Nephron (organoid): ENCODE data around the gene L3MBTL1.

Experiments
- H3K27ac Mint-ChIP-seq, 3 experiments: 2 replicates each; pipeline ENCODE4 v1.8.0; 2020; ENCODE audit warnings: mixed read lengths in 3 of 3, mild to moderate bottlenecking in 2 of 3, moderate library complexity in 1 of 3
- H3K27me3 Mint-ChIP-seq: 2 replicates; pipeline ENCODE4 v1.8.0; 2021; ENCODE audit warnings: low read depth, mild to moderate bottlenecking, moderate library complexity, mixed read lengths
- H3K36me3 Mint-ChIP-seq: 2 replicates; pipeline ENCODE4 v1.8.0; 2020; ENCODE audit warnings: low read depth, mixed read lengths
- H3K4me1 Mint-ChIP-seq: 2 replicates; pipeline ENCODE4 v1.8.0; 2020; ENCODE audit warnings: mixed read lengths
- H3K4me3 Mint-ChIP-seq, 3 experiments: 2 replicates each; pipeline ENCODE4 v1.8.0; 2020; ENCODE audit warnings: mild to moderate bottlenecking in 3 of 3, mixed read lengths in 3 of 3, moderate library complexity in 2 of 3
- H3K9me3 Mint-ChIP-seq: 2 replicates; pipeline ENCODE4 v1.8.0; 2020; ENCODE audit warnings: mixed read lengths
- TF ChIP-seq, protein P1 (sequence below), 3 experiments: fragments of 200-600 bp; sonication (generic); IDR thresholded peaks; one replicate each; pipeline ENCODE4 v1.5.0; 2021; ENCODE audit warnings: antibody characterized with exemption in 3 of 3; ENCODE audit not compliant: unreplicated experiment in 3 of 3

The L3MBTL1 gene

GRCh38 chr20:43559147-43559987 is 51.9 kb downstream of the L3MBTL1 start:
- Mint-ChIP-seq H3K4me3 (peak overlapping the region in 2 of 3 experiments; percentile 48 to 52), H3K27me3 (peaks cover 5% of the 10 kb centered on the region), H3K4me1 (peaks cover 15% of the 10 kb centered on the region), H3K27ac (peak overlapping the region; percentile 96 to 99 (median 98)), H3K9me3 (no peaks in the 10 kb centered on the region), H3K36me3 (no peaks in the 10 kb centered on the region)
- TF ChIP-seq, protein P1, sequence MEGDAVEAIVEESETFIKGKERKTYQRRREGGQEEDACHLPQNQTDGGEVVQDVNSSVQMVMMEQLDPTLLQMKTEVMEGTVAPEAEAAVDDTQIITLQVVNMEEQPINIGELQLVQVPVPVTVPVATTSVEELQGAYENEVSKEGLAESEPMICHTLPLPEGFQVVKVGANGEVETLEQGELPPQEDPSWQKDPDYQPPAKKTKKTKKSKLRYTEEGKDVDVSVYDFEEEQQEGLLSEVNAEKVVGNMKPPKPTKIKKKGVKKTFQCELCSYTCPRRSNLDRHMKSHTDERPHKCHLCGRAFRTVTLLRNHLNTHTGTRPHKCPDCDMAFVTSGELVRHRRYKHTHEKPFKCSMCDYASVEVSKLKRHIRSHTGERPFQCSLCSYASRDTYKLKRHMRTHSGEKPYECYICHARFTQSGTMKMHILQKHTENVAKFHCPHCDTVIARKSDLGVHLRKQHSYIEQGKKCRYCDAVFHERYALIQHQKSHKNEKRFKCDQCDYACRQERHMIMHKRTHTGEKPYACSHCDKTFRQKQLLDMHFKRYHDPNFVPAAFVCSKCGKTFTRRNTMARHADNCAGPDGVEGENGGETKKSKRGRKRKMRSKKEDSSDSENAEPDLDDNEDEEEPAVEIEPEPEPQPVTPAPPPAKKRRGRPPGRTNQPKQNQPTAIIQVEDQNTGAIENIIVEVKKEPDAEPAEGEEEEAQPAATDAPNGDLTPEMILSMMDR (IDR thresholded peaks at IDR 0.05; ENCODE audit: unreplicated experiment in 3 of 3): no peak

DNA sequence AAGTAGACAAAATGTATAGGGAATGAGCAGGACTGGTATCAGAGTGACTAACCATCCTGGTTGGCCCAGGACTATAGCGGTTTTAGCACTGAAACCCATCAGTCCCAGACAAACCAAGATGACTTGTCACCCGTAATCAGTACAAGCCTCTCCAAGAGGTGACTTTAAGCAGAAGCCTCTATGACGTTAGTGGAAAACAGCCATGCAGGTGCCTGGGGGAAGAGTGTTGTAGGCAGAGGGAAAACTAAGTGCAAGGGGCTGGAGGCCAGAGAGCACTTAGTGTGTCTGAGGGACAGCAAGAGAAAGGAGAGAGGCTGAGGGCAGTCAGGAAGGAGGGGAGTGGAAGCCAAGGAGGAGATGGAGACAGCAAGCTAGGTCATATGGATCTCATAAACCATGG is 53.5 kb downstream of the L3MBTL1 start:
- TF ChIP-seq, protein P1 (IDR thresholded peaks at IDR 0.05; ENCODE audit: unreplicated experiment in 3 of 3): no peak
- Mint-ChIP-seq H3K27ac (peak overlapping the region in 2 of 3 experiments; percentile 17 to 43), H3K27me3 (peaks cover 5% of the 10 kb centered on the region), H3K36me3 (no peaks in the 10 kb centered on the region), H3K4me1 (peaks cover 15% of the 10 kb centered on the region), H3K9me3 (no peaks in the 10 kb centered on the region), H3K4me3 (peak overlapping the region in 1 of 3 experiments; percentile 37)

- no peak overlapping the region for H3K4me3 Mint-ChIP-seq
- peaks cover 4% of the 10 kb centered on the region for H3K4me1 Mint-ChIP-seq
- TF ChIP-seq, protein P1 (IDR thresholded peaks at IDR 0.05; ENCODE audit: unreplicated experiment in 3 of 3): no peak
- no peaks in the 10 kb centered on the region for H3K36me3 Mint-ChIP-seq
- no peak overlapping the region for H3K27ac Mint-ChIP-seq
- H3K9me3 Mint-ChIP-seq: no peaks in the 10 kb centered on the region
- H3K27me3 Mint-ChIP-seq: no peaks in the 10 kb centered on the region
These were observed 55.9 kb downstream of the L3MBTL1 start for GRCh38 chr20:43563429-43563828.

DNA sequence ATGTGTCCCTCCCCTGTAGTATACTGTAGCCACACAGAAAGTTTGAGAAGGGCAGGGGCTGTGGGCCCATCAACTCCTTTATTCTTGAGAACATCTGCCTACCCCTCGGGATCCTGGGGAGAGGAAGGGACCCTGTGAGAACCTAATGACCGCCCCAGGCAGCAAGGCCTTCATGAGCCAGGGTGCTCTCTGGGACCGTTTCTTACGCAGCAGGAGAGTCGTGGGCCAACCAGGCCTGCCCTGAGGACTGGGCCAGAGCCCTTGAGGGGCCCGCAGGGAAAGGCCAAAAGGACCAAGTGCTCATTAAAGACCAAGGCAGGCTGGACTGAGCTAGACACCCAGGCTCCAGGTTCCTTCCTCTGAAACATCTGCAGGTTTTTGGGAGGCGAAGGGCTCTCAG is 56.5 kb downstream of the L3MBTL1 start:
- Mint-ChIP-seq H3K4me3 (no peak overlapping the region), H3K27ac (no peak overlapping the region), H3K27me3 (peaks cover 3% of the 10 kb centered on the region), H3K4me1 (no peaks in the 10 kb centered on the region), H3K36me3 (no peaks in the 10 kb centered on the region), H3K9me3 (no peaks in the 10 kb centered on the region)
- TF ChIP-seq, protein P1 (IDR thresholded peaks at IDR 0.05; ENCODE audit: unreplicated experiment in 3 of 3): no peak

GRCh38 chr20:43564455-43564854 is 57.0 kb downstream of the L3MBTL1 start:
- TF ChIP-seq, protein P1 (IDR thresholded peaks at IDR 0.05; ENCODE audit: unreplicated experiment in 3 of 3): no peak
- H3K4me3 Mint-ChIP-seq: no peak overlapping the region
- peaks cover 3% of the 10 kb centered on the region for H3K27me3 Mint-ChIP-seq
- no peaks in the 10 kb centered on the region for H3K36me3 Mint-ChIP-seq
- H3K4me1 Mint-ChIP-seq: no peaks in the 10 kb centered on the region
- no peaks in the 10 kb centered on the region for H3K9me3 Mint-ChIP-seq
- no peak overlapping the region for H3K27ac Mint-ChIP-seq
